GM12865 (cell line): ENCODE measurements around the gene P3H2.

Source experiments
- DNase-seq: peaks from one replicate; pipeline ENCODE4 v3.0.0; 2010; ENCODE audit warnings: low read depth
- H3K4me3 ChIP-seq: 2 replicates; pipeline ENCODE4 v1.5.1; 2011; ENCODE audit warnings: mild to moderate bottlenecking, low read depth, low read length, control low read depth
- TF ChIP-seq, protein P1 (sequence below): IDR thresholded peaks from 2 replicates; pipeline ENCODE4 v1.5.1; 2011; ENCODE audit warnings: low read length, control low read depth, low read depth, inconsistent platforms; ENCODE audit not compliant: insufficient read depth; ENCODE audit errors: missing control alignments

P3H2 gene

DNA sequence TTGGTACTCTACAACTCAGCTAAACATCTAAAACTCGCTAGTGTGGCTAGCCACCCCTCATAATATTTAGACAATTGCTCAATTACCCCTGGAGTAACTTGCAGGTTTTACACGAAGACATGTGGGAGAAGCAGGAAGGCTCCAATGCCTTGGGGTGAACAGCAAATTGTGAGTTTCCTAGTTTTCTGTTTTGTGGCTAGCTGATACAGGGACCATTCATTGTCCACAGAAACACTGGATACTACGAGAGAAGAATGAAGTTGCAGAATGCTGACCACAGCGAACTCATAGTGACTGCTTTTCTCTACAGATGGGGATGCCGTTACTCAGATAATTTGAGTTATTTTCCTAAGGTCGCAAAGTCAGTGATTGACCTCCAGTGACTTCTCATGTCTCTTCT, 212.9 kb downstream of the P3H2 start:
- TF ChIP-seq, protein P1, sequence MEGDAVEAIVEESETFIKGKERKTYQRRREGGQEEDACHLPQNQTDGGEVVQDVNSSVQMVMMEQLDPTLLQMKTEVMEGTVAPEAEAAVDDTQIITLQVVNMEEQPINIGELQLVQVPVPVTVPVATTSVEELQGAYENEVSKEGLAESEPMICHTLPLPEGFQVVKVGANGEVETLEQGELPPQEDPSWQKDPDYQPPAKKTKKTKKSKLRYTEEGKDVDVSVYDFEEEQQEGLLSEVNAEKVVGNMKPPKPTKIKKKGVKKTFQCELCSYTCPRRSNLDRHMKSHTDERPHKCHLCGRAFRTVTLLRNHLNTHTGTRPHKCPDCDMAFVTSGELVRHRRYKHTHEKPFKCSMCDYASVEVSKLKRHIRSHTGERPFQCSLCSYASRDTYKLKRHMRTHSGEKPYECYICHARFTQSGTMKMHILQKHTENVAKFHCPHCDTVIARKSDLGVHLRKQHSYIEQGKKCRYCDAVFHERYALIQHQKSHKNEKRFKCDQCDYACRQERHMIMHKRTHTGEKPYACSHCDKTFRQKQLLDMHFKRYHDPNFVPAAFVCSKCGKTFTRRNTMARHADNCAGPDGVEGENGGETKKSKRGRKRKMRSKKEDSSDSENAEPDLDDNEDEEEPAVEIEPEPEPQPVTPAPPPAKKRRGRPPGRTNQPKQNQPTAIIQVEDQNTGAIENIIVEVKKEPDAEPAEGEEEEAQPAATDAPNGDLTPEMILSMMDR: no peak
- DNase-seq: no peak

More for the DNA sequence above, 212.9 kb downstream of the P3H2 start:
- no peak overlapping the region for H3K4me3 ChIP-seq
